A549 (cell line): ENCODE measurements around the gene ANKRD24. TPM values are rescaled to one million over a fixed set of nuclear protein-coding genes. Genes with fewer than 3 reads are reported as not detected.

ENCODE experiments used
- ATAC-seq, 2 experiments: fragments of 200-7000 bp in 1 of 2; fragments of >200 bp in 1 of 2; cut with Nextera tagmentation in 1 of 2; cut with Tn5 transposase in 1 of 2; 3 replicates each; pipeline versions ENCODE4 v1.8.0 to v1.9.1; 2018 to 2020; ENCODE audit warnings: mild to moderate bottlenecking in 1 of 2, moderate library complexity in 1 of 2
- CTCF ChIA-PET: fragments of 300-600 bp; sonication (Branson Sonifier 250); formaldehyde crosslinking; extraction: SDS; loops from one replicate; lab custom pipeline; 2021; ENCODE audit warnings: antibody characterized with exemption, inconsistent platforms; lab: Yijun Ruan, JAX
- POLR2A ChIA-PET: fragments of 350-600 bp; formaldehyde crosslinking; extraction: SDS; loops from one replicate; lab custom pipeline; 2021; ENCODE audit warnings: antibody characterized with exemption, inconsistent platforms; lab: Yijun Ruan, JAX
- DNase-seq, 2 experiments: peaks; one replicate each; pipeline versions ENCODE4 v3.0.0 to v3.0.0-alpha.2; 2011 to 2016; ENCODE audit warnings: low read depth in 1 of 2, low spot score in 1 of 2
- FAIRE-seq: peaks from 2 replicates; lab custom pipeline; 2011; peaks lifted over from hg19 to GRCh38; lab: Jason Lieb, UNC
- H3K27ac ChIP-seq, 2 experiments: fragments of >200 bp; sonication (Bioruptor Twin); formaldehyde crosslinking; 3 replicates each; pipeline ENCODE4 v1.5.1; 2016 to 2017
- H3K4me1 ChIP-seq: fragments of >200 bp; sonication (Bioruptor Twin); formaldehyde crosslinking; 3 replicates; pipeline ENCODE4 v1.6.1; 2016
- H3K4me2 ChIP-seq: fragments of >200 bp; sonication (Bioruptor Twin); formaldehyde crosslinking; 3 replicates; pipeline ENCODE4 v1.6.1; 2016
- H3K4me3 ChIP-seq: fragments of >200 bp; sonication (Bioruptor Twin); formaldehyde crosslinking; 3 replicates; pipeline ENCODE4 v1.5.1; 2016
- H3K9me3 ChIP-seq: fragments of >200 bp; sonication (Bioruptor Twin); formaldehyde crosslinking; 3 replicates; pipeline ENCODE4 v1.6.1; 2016
- BHLHE40 ChIP-seq: IDR thresholded peaks from 2 replicates; pipeline ENCODE4 v1.6.1; 2012; ENCODE audit warnings: low read depth, low read length, inconsistent platforms
- CHD2 ChIP-seq: fragments of 150-350 bp; IDR thresholded peaks from 2 replicates; pipeline ENCODE4 v1.6.1; 2014; ENCODE audit warnings: low read length; ENCODE audit not compliant: partially characterized antibody
- EHF ChIP-seq: fragments of 250-450 bp; sonication (Bioruptor Pico); IDR thresholded peaks from 2 replicates; pipeline ENCODE4 v1.5.0; 2020; ENCODE audit warnings: mild to moderate bottlenecking
- EHMT2 ChIP-seq: fragments of 200-600 bp; sonication (generic); IDR thresholded peaks from 2 replicates; pipeline ENCODE4 v1.6.1; 2016; ENCODE audit warnings: antibody characterized with exemption, low read depth, mild to moderate bottlenecking, moderate library complexity
- GATA3 ChIP-seq: IDR thresholded peaks from 2 replicates; pipeline ENCODE4 v1.6.1; 2012; ENCODE audit warnings: borderline replicate concordance
- HDAC2 ChIP-seq: fragments of 200-600 bp; sonication (generic); IDR thresholded peaks from 2 replicates; pipeline ENCODE4 v1.6.1; 2016
- HMGXB4 ChIP-seq: fragments of 250-450 bp; sonication (Bioruptor Pico); IDR thresholded peaks from 2 replicates; pipeline ENCODE4 v1.5.0; 2021; ENCODE audit warnings: mild to moderate bottlenecking, moderate library complexity, borderline replicate concordance
- JUN ChIP-seq, 2 experiments: fragments of >200 bp; sonication (Bioruptor Twin); formaldehyde crosslinking; IDR thresholded peaks; 2 replicates in 1 of 2; 3 replicates in 1 of 2; pipeline ENCODE4 v1.6.1; 2016 to 2017
- KDM1A ChIP-seq: fragments of 200-600 bp; sonication (generic); IDR thresholded peaks from 2 replicates; pipeline ENCODE4 v1.6.1; 2016; ENCODE audit warnings: low read depth, mild to moderate bottlenecking
- RAD21 ChIP-seq, 2 experiments: fragments of >200 bp in 1 of 2; sonication (Bioruptor Twin) in 1 of 2; formaldehyde crosslinking in 1 of 2; IDR thresholded peaks in 1 of 2; conservative IDR thresholded peaks in 1 of 2; 2 replicates in 1 of 2; 3 replicates in 1 of 2; pipeline ENCODE4 v1.6.1; 2012 to 2018; ENCODE audit warnings: inconsistent platforms in 1 of 2
- RARB ChIP-seq: fragments of 250-450 bp; sonication (Bioruptor Pico); IDR thresholded peaks from 2 replicates; pipeline ENCODE4 v1.8.0; 2021; ENCODE audit warnings: mild to moderate bottlenecking, moderate library complexity
- RNF2 ChIP-seq: fragments of 200-600 bp; sonication (generic); IDR thresholded peaks from 2 replicates; pipeline ENCODE4 v1.6.1; 2016; ENCODE audit warnings: low read depth, mild to moderate bottlenecking, antibody characterized with exemption, moderate library complexity, borderline replicate concordance
- SMC3 ChIP-seq: fragments of >200 bp; sonication (Bioruptor Twin); formaldehyde crosslinking; IDR thresholded peaks from 3 replicates; pipeline ENCODE4 v1.6.1; 2018; ENCODE audit warnings: inconsistent platforms
- ZFP36 ChIP-seq: fragments of 450-650 bp; IDR thresholded peaks from 2 replicates; pipeline ENCODE4 v1.6.1; 2014; ENCODE audit warnings: borderline replicate concordance; ENCODE audit not compliant: partially characterized antibody
- ZNF302 ChIP-seq: fragments of 250-450 bp; sonication (Bioruptor Pico); IDR thresholded peaks from 2 replicates; pipeline ENCODE4 v1.9.0; 2021; ENCODE audit warnings: inconsistent platforms, mild to moderate bottlenecking, moderate library complexity
- WGBS: methylation state at CpG from one replicate; pipeline ENCODE4 v1.1.6; 2017; ENCODE audit errors: missing lambda C conversion rate; 5-methylcytosine and 5-hydroxymethylcytosine counted together
- polyA plus RNA-seq, 4 experiments: library from polyadenylated mRNA; depleted of rRNA in 3 of 4; stranded (reverse); fragments of >200 nt; fragmentation: RNase III in 1 of 4; extraction: RNeasy Plus Mini Kit Qiagen cat#74134 plus additional on column Dnase treatment in 1 of 4; gene quantifications; 2 replicates in 3 of 4; 3 replicates in 1 of 4; pipeline ENCODE4 v1.2.3, GENCODE V29; 2011 to 2017
- TF ChIP-seq, protein P1 (sequence below): IDR thresholded peaks from 2 replicates; pipeline ENCODE4 v1.6.1; 2012; ENCODE audit warnings: low read depth, borderline replicate concordance
- TF ChIP-seq, protein P2 (sequence below): fragments of >200 bp; sonication (Bioruptor Twin); formaldehyde crosslinking; IDR thresholded peaks from 3 replicates; pipeline ENCODE4 v1.5.1; 2016

ANKRD24 gene
- polyA plus RNA-seq, 2 of the 4 experiments (the other 2 are of a cell fraction) = 0.28 to 0.36 TPM

- TF ChIP-seq, protein P1, sequence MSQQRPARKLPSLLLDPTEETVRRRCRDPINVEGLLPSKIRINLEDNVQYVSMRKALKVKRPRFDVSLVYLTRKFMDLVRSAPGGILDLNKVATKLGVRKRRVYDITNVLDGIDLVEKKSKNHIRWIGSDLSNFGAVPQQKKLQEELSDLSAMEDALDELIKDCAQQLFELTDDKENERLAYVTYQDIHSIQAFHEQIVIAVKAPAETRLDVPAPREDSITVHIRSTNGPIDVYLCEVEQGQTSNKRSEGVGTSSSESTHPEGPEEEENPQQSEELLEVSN = no peak
- TF ChIP-seq JUN (IDR thresholded peaks at IDR 0.05) = no peak
- TF ChIP-seq KDM1A = no peak
- no peak for TF ChIP-seq HDAC2
- TF ChIP-seq EHMT2 = no peak
- TF ChIP-seq GATA3 = no peak
- TF ChIP-seq EHF (CRISPR knock-in tag) = no peak
- no peak for TF ChIP-seq HMGXB4 (CRISPR knock-in tag)
- TF ChIP-seq RARB (CRISPR knock-in tag) = no peak
These were observed 83.9 kb downstream of the ANKRD24 start (continued) for GRCh38 chr19:4266253-4267000.

- H3K4me2 ChIP-seq = no peak overlapping the region
- H3K4me1 ChIP-seq = no peaks in the 10 kb centered on the region
- TF ChIP-seq RNF2 = no peak
- no peak for TF ChIP-seq CHD2
- TF ChIP-seq ZFP36 = peak; percentile 97
- peak; percentile 67 to 70 for TF ChIP-seq RAD21 (conservative IDR thresholded peaks at IDR 0.05 in 1 of 2, IDR thresholded peaks at IDR 0.05 in 1 of 2)
- TF ChIP-seq, protein P2, sequence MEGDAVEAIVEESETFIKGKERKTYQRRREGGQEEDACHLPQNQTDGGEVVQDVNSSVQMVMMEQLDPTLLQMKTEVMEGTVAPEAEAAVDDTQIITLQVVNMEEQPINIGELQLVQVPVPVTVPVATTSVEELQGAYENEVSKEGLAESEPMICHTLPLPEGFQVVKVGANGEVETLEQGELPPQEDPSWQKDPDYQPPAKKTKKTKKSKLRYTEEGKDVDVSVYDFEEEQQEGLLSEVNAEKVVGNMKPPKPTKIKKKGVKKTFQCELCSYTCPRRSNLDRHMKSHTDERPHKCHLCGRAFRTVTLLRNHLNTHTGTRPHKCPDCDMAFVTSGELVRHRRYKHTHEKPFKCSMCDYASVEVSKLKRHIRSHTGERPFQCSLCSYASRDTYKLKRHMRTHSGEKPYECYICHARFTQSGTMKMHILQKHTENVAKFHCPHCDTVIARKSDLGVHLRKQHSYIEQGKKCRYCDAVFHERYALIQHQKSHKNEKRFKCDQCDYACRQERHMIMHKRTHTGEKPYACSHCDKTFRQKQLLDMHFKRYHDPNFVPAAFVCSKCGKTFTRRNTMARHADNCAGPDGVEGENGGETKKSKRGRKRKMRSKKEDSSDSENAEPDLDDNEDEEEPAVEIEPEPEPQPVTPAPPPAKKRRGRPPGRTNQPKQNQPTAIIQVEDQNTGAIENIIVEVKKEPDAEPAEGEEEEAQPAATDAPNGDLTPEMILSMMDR = peak; percentile 50
- TF ChIP-seq SMC3 = 0 out of 3 replicates have a peak, but pooled peaks have one; percentile 17
- DNase-seq (peak; percentile 61 to 82), ATAC-seq (peak; percentile 86 to 88), FAIRE-seq (no peak)
- ChIA-PET POLR2A (no interaction called here), CTCF (interaction anchor here (0.5 to 5.5 kb wide), 25 partner anchors 9 to 258 kb away, joined by 3 to 47 read pairs (median 5); partner anchors contain the start of gene SH3GL1)
- no peaks in the 10 kb centered on the region for H3K9me3 ChIP-seq
- WGBS = 35% methylated on average over 9 of the region's 21 CpGs
- H3K27ac ChIP-seq = no peak overlapping the region
- H3K4me3 ChIP-seq = no peak overlapping the region
These were observed 84.8 kb downstream of the ANKRD24 start for GRCh38 chr19:4267101-4267900.

DNA sequence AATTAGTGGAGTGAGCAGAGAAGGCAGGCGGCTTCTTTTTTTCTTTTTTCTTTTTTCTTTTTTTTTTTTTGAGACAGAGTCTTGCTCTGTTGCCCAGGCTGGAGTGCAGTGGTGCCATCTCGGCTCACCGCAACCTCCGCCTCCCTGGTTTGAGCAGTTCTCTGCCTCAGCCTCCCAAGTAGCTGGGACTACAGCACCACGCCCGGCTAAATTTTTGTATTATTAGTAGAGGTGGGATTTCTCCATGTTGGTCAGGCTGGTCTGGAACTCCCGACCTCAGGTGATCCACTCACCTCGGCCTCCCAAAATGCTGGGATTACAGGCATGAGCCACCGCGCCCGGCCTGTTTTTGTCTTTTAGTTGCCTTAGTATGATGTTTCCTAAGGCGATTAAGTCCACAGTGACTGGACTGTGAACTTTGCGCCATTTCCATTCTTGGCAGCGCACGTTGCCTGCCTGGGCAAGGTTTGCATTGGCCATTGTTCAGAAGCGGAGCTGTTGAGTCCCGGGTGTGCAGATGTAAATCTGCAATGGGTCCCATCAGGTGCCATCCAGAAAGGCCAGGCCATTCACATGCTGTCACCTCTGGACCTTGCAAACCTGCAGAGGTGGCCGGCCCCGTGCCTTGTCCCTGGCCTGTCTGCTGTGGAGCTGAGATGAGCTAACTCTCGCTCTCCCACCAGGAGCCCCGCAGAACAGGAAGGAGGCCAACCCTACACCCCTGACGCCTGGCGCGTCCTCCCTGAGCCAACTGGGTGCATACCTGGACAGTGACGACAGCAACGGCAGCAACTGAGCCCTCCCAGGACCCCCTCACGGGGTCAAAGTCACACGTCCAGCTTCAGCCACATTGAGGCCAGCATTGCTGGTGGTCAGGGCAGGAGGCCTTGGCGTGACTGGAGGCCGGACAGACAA lies 85.7 kb downstream of the ANKRD24 start:
- H3K4me1 ChIP-seq = no peaks in the 10 kb centered on the region
- TF ChIP-seq RAD21 (conservative IDR thresholded peaks at IDR 0.05 in 1 of 2, IDR thresholded peaks at IDR 0.05 in 1 of 2) (0 out of 5 replicates have a peak, but pooled peaks of 1 of the 2 experiments have one; percentile 7), BHLHE40 (no peak), ZNF302 (no peak)
- no peak for DNase-seq
- WGBS = 83% methylated on average over 18 of the region's 30 CpGs
- H3K9me3 ChIP-seq = no peaks in the 10 kb centered on the region
- POLR2A ChIA-PET = no interaction called here
- no peak overlapping the region for H3K27ac ChIP-seq
- H3K4me3 ChIP-seq = no peak overlapping the region
- no peak for FAIRE-seq
- no peak overlapping the region for H3K4me2 ChIP-seq
- 0 out of 6 replicates have a peak, but pooled peaks of 1 of the 2 experiments have one; percentile 26 for ATAC-seq
- CTCF ChIA-PET = interaction anchor here (0.6 to 5.5 kb wide), 24 partner anchors 8 to 257 kb away, joined by 3 to 47 read pairs (median 5); partner anchors contain the start of genes SH3GL1 and YJU2
